HG02973 (cell line): ENCODE data around the gene GP1BB.
"Not testable (repeated sequence)": the region's sequence is repeated elsewhere in the genome, so short reads cannot be mapped to it uniquely, and the experiment has no call there.

Experiments
- ATAC-seq: cut with Tn5 transposase; IDR thresholded peaks from one replicate; pipeline ENCODE4 v1.9.1; 2021; ENCODE audit warnings: moderate library complexity; ENCODE audit not compliant: unreplicated experiment

The GP1BB gene

DNA sequence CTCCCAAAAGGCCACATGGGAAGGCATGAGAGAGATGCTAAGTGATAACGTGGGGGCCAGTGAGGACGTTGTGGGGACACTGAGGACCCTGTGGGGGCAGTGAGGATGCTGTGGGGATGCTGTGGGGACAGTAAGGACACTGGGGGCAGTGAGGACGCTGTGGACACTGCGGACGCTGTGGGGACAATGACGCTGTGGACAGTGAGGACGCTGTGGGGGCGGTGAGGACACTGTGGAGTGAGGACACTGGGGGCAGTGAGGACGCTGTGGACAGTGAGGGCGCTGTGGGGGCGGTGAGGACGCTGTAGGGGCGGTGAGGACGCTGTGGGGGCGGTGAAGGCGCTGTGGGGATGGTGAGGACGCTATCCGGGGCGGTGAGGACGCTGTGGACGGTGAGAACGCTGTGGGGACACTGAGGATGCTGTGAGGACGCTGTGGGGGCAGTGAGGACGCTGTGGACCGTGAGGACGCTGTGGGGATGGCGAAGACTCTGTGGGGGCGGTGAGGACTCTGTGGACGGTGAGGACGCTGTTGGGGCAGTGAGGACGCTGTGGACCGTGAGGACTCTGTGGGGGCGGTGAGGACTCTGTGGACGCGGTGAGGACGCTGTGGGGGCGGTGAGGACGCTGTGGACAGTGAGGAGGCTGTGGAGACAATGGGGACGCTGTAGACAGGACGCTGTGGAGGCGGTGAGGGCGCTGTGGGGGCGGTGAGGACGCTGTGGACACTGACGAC lies 1.8 kb downstream of the GP1BB start:
- no peak for ATAC-seq

GRCh38 chr22:19726064-19726788 lies 2.9 kb downstream of the GP1BB start:
- ATAC-seq: not testable (repeated sequence)

DNA sequence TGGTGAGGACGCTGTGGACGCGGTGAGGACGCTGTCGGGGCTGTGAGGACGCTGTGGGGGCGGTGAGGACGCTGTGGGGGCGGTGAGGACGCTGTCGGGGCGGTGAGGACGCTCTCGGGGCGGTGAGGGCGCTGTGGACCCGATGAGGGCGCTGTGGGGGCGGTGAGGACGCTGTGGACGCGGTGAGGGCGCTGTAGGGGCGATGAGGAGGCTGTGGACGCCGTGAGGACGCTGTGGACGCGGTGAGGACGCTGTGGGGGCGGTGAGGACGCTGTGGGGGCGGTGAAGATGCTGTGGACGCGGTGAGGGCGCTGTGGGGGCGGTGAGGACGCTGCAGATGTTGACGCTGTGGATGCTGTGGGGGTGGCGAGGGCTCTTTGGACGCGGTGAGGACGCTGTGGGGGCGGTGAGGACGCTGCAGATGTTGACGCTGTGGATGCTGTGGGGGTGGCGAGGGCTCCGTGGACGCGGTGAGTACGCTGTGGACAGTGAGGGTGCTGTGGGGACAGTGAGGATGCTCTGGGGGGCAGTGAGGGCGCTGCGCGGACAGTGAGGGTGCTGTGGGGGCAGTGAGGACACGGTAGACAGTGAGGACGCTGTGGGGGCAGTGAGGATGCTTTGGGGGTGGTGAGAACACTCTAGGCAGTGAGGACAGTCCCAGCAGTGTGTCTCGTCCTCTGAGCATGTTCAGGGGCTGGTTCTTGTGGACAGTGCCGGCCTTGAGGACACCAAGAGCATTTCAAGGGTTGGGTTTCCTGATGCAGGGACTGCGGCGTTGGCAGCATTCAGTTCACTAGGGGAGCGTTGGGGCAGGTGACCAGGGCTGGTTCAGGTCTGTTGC lies 4.2 kb downstream of the GP1BB start:
- no peak for ATAC-seq

DNA sequence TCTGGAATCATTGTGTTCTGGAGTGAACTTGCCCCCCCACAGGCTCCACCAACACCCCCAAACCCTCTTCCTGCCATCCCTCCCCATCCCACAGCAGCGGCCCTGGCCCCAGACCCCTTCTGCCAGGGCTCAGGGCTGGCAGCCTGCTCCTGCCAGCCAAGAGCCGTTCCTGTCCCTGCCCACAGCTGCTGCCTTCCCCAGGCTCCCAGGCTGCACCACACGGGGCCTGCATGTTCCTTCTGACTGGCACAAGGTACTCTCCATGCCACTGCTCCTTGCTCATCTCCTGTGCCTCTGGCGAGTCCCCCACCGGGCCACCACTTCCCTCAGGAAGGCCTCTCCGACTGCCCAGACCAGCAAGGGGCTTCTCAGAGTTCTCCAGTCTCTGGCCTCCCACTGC lies 4.9 kb downstream of the GP1BB start:
- no peak for ATAC-seq

DNA sequence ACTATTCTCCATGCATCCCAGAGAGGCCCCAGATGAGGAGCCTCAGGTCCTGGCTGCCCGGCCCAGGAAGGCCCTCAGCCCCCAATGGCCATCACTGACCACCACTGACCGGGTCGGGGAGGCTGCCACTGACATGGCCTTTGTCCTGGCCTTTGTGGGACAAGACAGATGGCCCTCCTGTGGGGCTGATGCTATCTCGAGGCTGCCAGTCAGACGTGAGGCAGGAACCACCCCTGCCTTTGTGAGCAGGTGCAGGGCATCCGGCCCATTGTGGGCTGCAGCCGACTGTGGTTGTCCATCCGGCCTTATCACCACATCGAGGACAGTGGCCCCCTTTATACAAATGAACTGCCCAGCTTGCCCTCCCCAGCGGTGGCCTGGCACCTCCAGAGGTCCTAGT lies 5.5 kb downstream of the GP1BB start:
- no peak for ATAC-seq

GRCh38 chr22:19729507-19729906 lies 6.2 kb downstream of the GP1BB start:
- ATAC-seq: no peak

DNA sequence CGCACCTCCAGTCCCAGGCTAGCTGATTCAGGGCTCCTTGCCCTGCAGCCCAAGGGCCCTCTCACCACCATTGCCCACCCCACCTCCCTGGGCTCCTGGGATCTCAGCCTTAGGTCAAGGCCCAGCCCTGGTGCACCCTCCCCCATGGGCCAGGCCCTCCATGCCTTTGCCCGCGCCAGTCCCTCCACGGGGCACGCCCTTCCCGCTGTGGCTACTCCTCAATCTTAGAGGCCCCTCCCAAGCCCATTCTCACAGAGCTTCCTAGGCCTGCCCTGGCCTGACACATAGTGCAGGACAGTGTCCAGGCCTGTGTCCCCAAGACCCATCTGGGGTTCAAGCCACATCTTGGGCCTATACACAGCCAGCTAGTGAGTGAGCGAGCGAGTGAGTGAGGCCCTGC lies 6.9 kb downstream of the GP1BB start:
- no peak for ATAC-seq

DNA sequence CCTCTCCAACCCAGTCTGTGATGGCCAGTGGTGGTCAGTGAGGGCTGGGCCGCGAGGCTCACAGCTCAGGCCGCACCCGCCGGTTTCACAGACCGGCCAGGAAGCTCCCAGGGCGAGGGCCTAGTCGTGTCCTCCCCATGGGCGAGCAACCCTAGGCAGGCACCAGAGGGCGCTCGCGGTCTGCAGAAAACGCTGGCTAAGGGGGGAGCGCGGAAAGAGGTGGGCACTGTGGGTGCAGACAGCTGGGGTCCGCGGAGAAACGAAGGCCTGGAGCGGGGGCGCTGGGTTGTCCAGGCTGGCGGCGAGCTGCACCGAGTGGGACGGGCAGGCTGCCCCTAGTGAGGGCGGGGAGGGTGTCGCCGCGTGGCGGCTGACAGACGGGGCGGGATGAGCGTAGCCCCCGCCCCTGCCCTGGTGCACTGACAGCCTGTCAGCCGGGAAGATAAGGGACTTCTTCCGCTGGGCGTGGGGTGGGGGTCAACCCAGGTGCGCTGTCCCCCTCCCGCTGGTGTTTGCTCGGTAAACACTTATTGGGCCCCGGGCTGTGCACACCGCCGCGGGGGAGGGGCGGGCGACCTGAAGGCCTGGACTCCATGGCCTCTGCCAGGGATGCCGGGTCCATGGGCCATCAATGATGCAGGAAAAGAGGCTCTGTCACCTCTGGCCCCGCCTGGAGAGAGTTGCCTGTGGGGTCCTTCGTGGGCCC lies 7.5 kb downstream of the GP1BB start:
- ATAC-seq: no peak

DNA sequence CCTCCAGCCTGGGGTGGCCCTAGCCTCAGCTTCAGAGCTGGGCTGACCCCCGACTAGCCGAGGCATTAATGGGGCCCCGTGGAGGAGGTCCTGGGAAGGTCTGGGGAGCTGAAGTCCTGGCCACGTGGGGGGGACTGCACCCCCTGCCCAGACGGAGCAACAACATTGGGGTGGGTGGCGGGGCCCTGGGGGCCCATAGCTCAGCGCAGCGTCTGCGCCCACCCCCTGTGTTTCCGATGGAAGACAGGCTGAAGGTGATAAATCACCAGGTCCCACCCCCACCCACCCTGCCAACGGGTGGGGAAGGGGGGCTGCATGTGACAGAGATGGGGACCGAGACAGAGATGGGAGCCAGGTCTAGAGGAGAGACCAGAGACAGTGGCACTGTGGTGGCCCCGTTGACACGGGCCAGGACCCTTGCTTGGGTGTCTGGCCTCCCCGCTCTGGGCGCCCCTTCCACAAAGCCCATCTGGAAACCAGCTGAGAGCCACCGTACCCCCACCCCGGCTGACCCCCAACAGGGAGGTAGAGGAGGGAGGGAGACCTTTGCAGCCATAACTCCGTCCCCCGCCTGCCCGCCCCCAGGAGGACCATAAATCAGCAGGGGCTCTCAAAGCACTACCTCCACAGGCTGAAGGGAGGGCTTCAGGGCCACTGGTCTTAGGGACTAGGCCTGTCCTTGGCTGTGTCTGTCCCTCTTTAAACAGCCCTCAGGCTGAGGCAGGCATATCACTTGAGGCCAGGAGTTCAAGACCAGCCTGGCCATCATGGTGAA lies 8.2 kb downstream of the GP1BB start:
- ATAC-seq: no peak

- ATAC-seq: no peak
Observed at GRCh38 chr22:19732403-19733113, 9.2 kb downstream of the GP1BB start.

- ATAC-seq: no peak
Observed at GRCh38 chr22:19733755-19734154, 10.4 kb downstream of the GP1BB start.

- no peak for ATAC-seq
Observed at GRCh38 chr22:19734163-19734562, 10.8 kb downstream of the GP1BB start.

DNA sequence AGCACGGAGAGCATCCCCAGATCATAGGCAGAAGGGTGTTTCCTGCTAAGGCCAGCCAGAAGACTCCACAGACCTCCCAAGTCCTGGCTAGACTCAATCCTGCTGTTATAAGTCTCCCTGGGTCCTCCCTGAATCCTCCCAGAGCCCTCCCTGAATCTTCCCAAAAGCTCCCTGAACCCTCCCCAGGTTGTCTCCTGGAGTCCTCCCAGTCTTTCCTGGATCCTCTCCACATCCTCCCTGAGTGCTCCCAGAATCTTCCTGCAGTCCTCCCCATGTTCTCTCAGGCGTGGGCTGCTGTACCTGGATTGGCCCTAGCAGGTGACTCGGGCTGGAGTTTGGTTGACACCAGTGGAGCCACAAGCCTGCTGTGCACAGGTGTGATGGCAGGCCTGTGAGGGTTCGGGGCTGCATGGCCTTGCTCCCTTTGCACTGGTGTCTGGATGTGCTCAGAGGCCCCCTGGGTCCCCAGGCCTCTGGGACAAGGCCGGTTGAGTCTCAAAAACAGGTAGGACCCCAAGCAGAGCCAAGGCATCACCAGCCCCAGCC lies 11.6 kb downstream of the GP1BB start:
- no peak for ATAC-seq

GRCh38 chr22:19735665-19736510 lies 12.5 kb downstream of the GP1BB start:
- no peak for ATAC-seq

- ATAC-seq: no peak
Observed at GRCh38 chr22:19737846-19738663, 14.7 kb downstream of the GP1BB start.

- no peak for ATAC-seq
Observed at GRCh38 chr22:19738664-19739447, 15.5 kb downstream of the GP1BB start.

GRCh38 chr22:19739448-19739895 lies 16.1 kb downstream of the GP1BB start:
- ATAC-seq: no peak
